Immature natural killer cell (primary cell): Measurements from ENCODE around the gene ABHD2. TPM values are rescaled to one million over a fixed set of nuclear protein-coding genes. Genes with fewer than 3 reads are reported as not detected.
"Not testable (repeated sequence)": the region's sequence is repeated elsewhere in the genome, so short reads cannot be mapped to it uniquely, and the experiment has no call there.

Experiments
- DNase-seq, 3 donors: peaks; one replicate each; pipeline ENCODE4 v3.0.0; 2022; ENCODE audit warnings: mixed read lengths in 1 of 3
- H3K27ac Mint-ChIP-seq, 6 donors: one replicate each; pipeline ENCODE4 v1.8.0; 2020; ENCODE audit warnings: mixed read lengths in 6 of 6, mild to moderate bottlenecking in 5 of 6, inconsistent platforms in 4 of 6, moderate library complexity in 3 of 6
- H3K27me3 Mint-ChIP-seq, 3 donors: one replicate each; pipeline ENCODE4 v1.8.0; 2020 to 2021; ENCODE audit warnings: low read depth in 3 of 3, mild to moderate bottlenecking in 3 of 3, mixed read lengths in 3 of 3, moderate library complexity in 3 of 3, inconsistent platforms in 1 of 3
- H3K36me3 Mint-ChIP-seq, 3 donors: one replicate each; pipeline ENCODE4 v1.8.0; 2020; ENCODE audit warnings: mixed read lengths in 3 of 3, inconsistent platforms in 2 of 3, mild to moderate bottlenecking in 2 of 3
- H3K4me1 Mint-ChIP-seq, 2 donors: one replicate each; pipeline ENCODE4 v1.8.0; 2020; ENCODE audit warnings: inconsistent platforms in 2 of 2, mild to moderate bottlenecking in 2 of 2, mixed read lengths in 2 of 2, moderate library complexity in 1 of 2
- H3K4me3 Mint-ChIP-seq, 5 donors: one replicate each; pipeline ENCODE4 v1.8.0; 2020; ENCODE audit warnings: mild to moderate bottlenecking in 5 of 5, mixed read lengths in 5 of 5, inconsistent platforms in 3 of 5, moderate library complexity in 3 of 5
- H3K9me3 Mint-ChIP-seq, 6 donors: one replicate each; pipeline ENCODE4 v1.8.0; 2020; ENCODE audit warnings: mild to moderate bottlenecking in 6 of 6, mixed read lengths in 6 of 6, inconsistent platforms in 4 of 6, moderate library complexity in 3 of 6
- polyA plus RNA-seq, 3 donors: library from polyadenylated mRNA; unstranded; fragments of 300-500 nt; fragmentation: Illumina TruSeq; gene quantifications; one replicate each; pipeline ENCODE4 v1.2.3, GENCODE V29; 2021

Gene ABHD2
- polyA plus RNA-seq, 3 donors from 2014 or later, result 26.9 to 70.6 (median 33.1) TPM

DNA sequence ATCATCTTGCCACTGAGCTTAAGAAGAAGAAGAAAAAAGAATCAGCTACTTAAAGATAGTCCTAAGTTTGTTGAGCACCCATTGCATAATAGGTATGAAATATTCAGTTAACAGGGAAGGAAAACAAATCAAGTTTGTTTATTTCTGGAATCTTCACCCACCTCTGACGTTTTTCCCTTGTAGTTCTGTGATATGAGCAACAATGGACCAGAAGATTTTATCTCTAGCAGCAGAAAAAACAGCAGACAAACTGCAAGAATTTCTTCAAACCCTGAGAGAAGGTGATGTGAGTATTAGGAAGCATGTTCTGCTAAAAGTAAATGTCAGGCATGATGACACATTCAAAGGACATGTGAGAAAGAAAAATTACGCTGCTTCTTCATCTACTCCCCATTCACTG, 159.2 kb downstream of the ABHD2 start:
- Mint-ChIP-seq H3K4me1 (peaks cover 27 to 36% of the 10 kb centered on the region in 2 donors), H3K27me3 (peaks cover 0 to 15% (median 3%) of the 10 kb centered on the region in 3 donors), H3K4me3 (no peak overlapping the region), H3K27ac (no peak overlapping the region), H3K36me3 (peaks cover 0 to 26% (median 16%) of the 10 kb centered on the region in 3 donors), H3K9me3 (no peaks in the 10 kb centered on the region)
- no peak for DNase-seq

- H3K36me3 Mint-ChIP-seq, result peaks cover 0 to 29% (median 16%) of the 10 kb centered on the region in 3 donors
- no peak overlapping the region for H3K27ac Mint-ChIP-seq
- H3K27me3 Mint-ChIP-seq, result peaks cover 0 to 10% (median 3%) of the 10 kb centered on the region in 3 donors
- H3K4me3 Mint-ChIP-seq, result no peak overlapping the region
- DNase-seq, result no peak
- H3K9me3 Mint-ChIP-seq, result no peaks in the 10 kb centered on the region
- H3K4me1 Mint-ChIP-seq, result peaks cover 16 to 25% of the 10 kb centered on the region in 2 donors
These were observed 160.3 kb downstream of the ABHD2 start for GRCh38 chr15:89248584-89248983.

GRCh38 chr15:89250142-89250541, 161.9 kb downstream of the ABHD2 start:
- not testable (repeated sequence) for H3K27me3 Mint-ChIP-seq, H3K4me1 Mint-ChIP-seq, H3K4me3 Mint-ChIP-seq, DNase-seq, H3K9me3 Mint-ChIP-seq
- Mint-ChIP-seq H3K27ac (peak overlapping the region in 1 of 6 donors; percentile 27), H3K36me3 (peaks cover 0 to 32% (median 16%) of the 10 kb centered on the region in 3 donors)

Other genes with a start within 250 kb of the ABHD2 start
- gene HAPLN3, start 192.9 kb upstream of the ABHD2 start, polyA plus RNA-seq, result 1 to 10 TPM; 3.4 to 7.8 (median 5.3) TPM
- 1 to 10 TPM; 3.8 to 6.9 (median 4.4) TPM for gene MFGE8, start 175.1 kb upstream of the ABHD2 start, polyA plus RNA-seq
- under 1 TPM in 1 of 3 donors, not detected in 2; 0.35 TPM for gene RLBP1, start 133.1 kb downstream of the ABHD2 start, polyA plus RNA-seq
- gene FANCI, start 155.5 kb downstream of the ABHD2 start, polyA plus RNA-seq, result 10 to 100 TPM in 1 of 3 donors, 1 to 10 TPM in 2; 4.1 to 14.3 (median 5.8) TPM
- 10 to 100 TPM; 24.3 to 79.1 (median 28.6) TPM for gene POLG, start 246.4 kb downstream of the ABHD2 start, polyA plus RNA-seq